ENCODE measurements around the gene SIDT1.

SIDT1 gene

GRCh38 chr3:113659996-113660395 lies 127.6 kb downstream of the SIDT1 start:
- H3K4me1 ChIP-seq (ENCODE audit: low read length), result no peaks in the 10 kb centered on the region
- H2AFZ ChIP-seq (ENCODE audit: low read depth, low read length), result no peak overlapping the region
- TF ChIP-seq EZH2phosphoT487 (IDR thresholded peaks at IDR 0.05; ENCODE audit: low read depth), result no peak
- TF ChIP-seq, protein P1, sequence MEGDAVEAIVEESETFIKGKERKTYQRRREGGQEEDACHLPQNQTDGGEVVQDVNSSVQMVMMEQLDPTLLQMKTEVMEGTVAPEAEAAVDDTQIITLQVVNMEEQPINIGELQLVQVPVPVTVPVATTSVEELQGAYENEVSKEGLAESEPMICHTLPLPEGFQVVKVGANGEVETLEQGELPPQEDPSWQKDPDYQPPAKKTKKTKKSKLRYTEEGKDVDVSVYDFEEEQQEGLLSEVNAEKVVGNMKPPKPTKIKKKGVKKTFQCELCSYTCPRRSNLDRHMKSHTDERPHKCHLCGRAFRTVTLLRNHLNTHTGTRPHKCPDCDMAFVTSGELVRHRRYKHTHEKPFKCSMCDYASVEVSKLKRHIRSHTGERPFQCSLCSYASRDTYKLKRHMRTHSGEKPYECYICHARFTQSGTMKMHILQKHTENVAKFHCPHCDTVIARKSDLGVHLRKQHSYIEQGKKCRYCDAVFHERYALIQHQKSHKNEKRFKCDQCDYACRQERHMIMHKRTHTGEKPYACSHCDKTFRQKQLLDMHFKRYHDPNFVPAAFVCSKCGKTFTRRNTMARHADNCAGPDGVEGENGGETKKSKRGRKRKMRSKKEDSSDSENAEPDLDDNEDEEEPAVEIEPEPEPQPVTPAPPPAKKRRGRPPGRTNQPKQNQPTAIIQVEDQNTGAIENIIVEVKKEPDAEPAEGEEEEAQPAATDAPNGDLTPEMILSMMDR (IDR thresholded peaks at IDR 0.05; ENCODE audit: low read depth, low read length), result no peak
- H4K20me1 ChIP-seq (ENCODE audit: insufficient read depth, low read length), result no peaks in the 10 kb centered on the region
- H3K27ac ChIP-seq (ENCODE audit: low read length), result no peak overlapping the region
- H3K27me3 ChIP-seq (ENCODE audit: low read depth, low read length), result no peaks in the 10 kb centered on the region
- H3K4me3 ChIP-seq (ENCODE audit: low read length), result no peak overlapping the region
- H3K36me3 ChIP-seq (replicated peaks; ENCODE audit: low read depth, low read length), result peaks cover 6% of the 10 kb centered on the region
- no peaks in the 10 kb centered on the region for H3K9me3 ChIP-seq (ENCODE audit: insufficient read depth, low read length)
- H3K79me2 ChIP-seq (ENCODE audit: low read length), result no peaks in the 10 kb centered on the region
- no peak overlapping the region for H3K4me2 ChIP-seq (ENCODE audit: low read length)
- H3K9ac ChIP-seq (ENCODE audit: low read length), result no peak overlapping the region

GRCh38 chr3:113660458-113660857 lies 128.1 kb downstream of the SIDT1 start:
- TF ChIP-seq EZH2phosphoT487 (IDR thresholded peaks at IDR 0.05; ENCODE audit: low read depth), result no peak
- TF ChIP-seq, protein P1 (IDR thresholded peaks at IDR 0.05; ENCODE audit: low read depth, low read length), result no peak
- Histone ChIP-seq H3K9me3 (ENCODE audit: insufficient read depth, low read length) (no peaks in the 10 kb centered on the region), H3K27me3 (ENCODE audit: low read depth, low read length) (no peaks in the 10 kb centered on the region), H3K27ac (ENCODE audit: low read length) (no peak overlapping the region), H3K4me3 (ENCODE audit: low read length) (no peak overlapping the region), H3K4me2 (ENCODE audit: low read length) (no peak overlapping the region), H3K9ac (ENCODE audit: low read length) (no peak overlapping the region), H3K79me2 (ENCODE audit: low read length) (no peaks in the 10 kb centered on the region), H3K4me1 (ENCODE audit: low read length) (no peaks in the 10 kb centered on the region), H3K36me3 (replicated peaks; ENCODE audit: low read depth, low read length) (peaks cover 6% of the 10 kb centered on the region), H2AFZ (ENCODE audit: low read depth, low read length) (no peak overlapping the region), H4K20me1 (ENCODE audit: insufficient read depth, low read length) (no peaks in the 10 kb centered on the region)

DNA sequence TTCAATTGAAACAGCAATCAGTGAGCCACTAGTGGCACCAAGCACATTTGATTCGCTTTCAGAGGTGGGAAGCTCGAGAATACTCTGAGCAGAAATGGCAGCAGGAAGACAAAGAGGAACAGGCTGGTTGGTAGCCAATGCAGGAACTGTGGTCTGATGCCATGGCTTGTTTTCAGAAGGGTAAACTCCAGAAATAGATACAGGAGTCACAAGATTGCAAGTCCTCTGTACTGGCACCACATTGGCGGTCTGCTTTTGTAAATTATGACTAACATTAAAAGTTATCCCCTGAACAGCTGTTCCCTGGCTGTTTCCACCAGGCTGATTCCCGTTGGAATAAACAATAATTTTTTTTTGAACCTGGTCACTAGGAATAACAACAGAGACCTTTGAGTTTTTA lies 128.5 kb downstream of the SIDT1 start:
- no peak overlapping the region for H3K4me2 ChIP-seq (ENCODE audit: low read length)
- no peaks in the 10 kb centered on the region for H3K79me2 ChIP-seq (ENCODE audit: low read length)
- no peaks in the 10 kb centered on the region for H3K4me1 ChIP-seq (ENCODE audit: low read length)

DNA sequence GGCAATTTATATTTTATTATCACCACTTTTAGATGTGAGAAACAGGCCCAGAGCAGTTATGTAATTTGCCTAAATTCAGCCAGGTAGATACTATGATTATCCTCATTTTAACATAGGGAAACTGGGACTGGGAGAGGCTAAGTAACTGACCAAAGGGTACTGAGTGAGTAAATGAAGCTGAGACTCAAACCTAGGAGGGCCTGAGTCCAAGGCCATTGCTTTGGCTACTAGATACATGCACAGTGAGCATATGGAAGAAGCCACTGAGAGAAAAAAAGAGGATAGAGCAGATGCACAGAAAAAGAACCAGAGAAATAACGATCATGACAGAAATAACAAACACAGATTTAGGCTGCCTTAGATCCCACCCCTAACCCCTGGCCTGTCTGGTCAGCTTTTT lies 130.5 kb downstream of the SIDT1 start:
- no peak for TF ChIP-seq EZH2phosphoT487 (IDR thresholded peaks at IDR 0.05; ENCODE audit: low read depth)
- TF ChIP-seq, protein P1 (IDR thresholded peaks at IDR 0.05; ENCODE audit: low read depth, low read length), result no peak
- peaks cover 6% of the 10 kb centered on the region for H3K36me3 ChIP-seq (replicated peaks; ENCODE audit: low read depth, low read length)
- no peak overlapping the region for H3K27ac ChIP-seq (ENCODE audit: low read length)
- H3K9ac ChIP-seq (ENCODE audit: low read length), result no peak overlapping the region
- H4K20me1 ChIP-seq (ENCODE audit: insufficient read depth, low read length), result no peaks in the 10 kb centered on the region
- H3K4me2 ChIP-seq (ENCODE audit: low read length), result no peak overlapping the region
- H3K4me1 ChIP-seq (ENCODE audit: low read length), result no peaks in the 10 kb centered on the region
- no peak overlapping the region for H3K4me3 ChIP-seq (ENCODE audit: low read length)
- H3K27me3 ChIP-seq (ENCODE audit: low read depth, low read length), result no peaks in the 10 kb centered on the region
- H3K9me3 ChIP-seq (ENCODE audit: insufficient read depth, low read length), result no peaks in the 10 kb centered on the region
- no peaks in the 10 kb centered on the region for H3K79me2 ChIP-seq (ENCODE audit: low read length)
- no peak overlapping the region for H2AFZ ChIP-seq (ENCODE audit: low read depth, low read length)

More for the DNA sequence above, 128.5 kb downstream of the SIDT1 start:
- H4K20me1 ChIP-seq (ENCODE audit: insufficient read depth, low read length), result no peaks in the 10 kb centered on the region
- H3K4me3 ChIP-seq (ENCODE audit: low read length), result no peak overlapping the region
- no peak overlapping the region for H2AFZ ChIP-seq (ENCODE audit: low read depth, low read length)
- TF ChIP-seq, protein P1 (IDR thresholded peaks at IDR 0.05; ENCODE audit: low read depth, low read length), result no peak
- TF ChIP-seq EZH2phosphoT487 (IDR thresholded peaks at IDR 0.05; ENCODE audit: low read depth), result no peak
- H3K27me3 ChIP-seq (ENCODE audit: low read depth, low read length), result no peaks in the 10 kb centered on the region
- H3K36me3 ChIP-seq (replicated peaks; ENCODE audit: low read depth, low read length), result peaks cover 6% of the 10 kb centered on the region
- no peak overlapping the region for H3K9ac ChIP-seq (ENCODE audit: low read length)
- no peaks in the 10 kb centered on the region for H3K9me3 ChIP-seq (ENCODE audit: insufficient read depth, low read length)
- H3K27ac ChIP-seq (ENCODE audit: low read length), result no peak overlapping the region
